H1 (cell line): ENCODE measurements around the gene KCNMB2. TPM values are rescaled to one million over a fixed set of nuclear protein-coding genes. Genes with fewer than 3 reads are reported as not detected.

Experiments
- CHD1 ChIP-seq: IDR thresholded peaks from 2 replicates; pipeline ENCODE4 v1.6.1; 2012; ENCODE audit warnings: low read depth, low read length, improper control_type of control experiment
- CHD7 ChIP-seq: fragments of 300-600 bp; sonication (generic); IDR thresholded peaks from 2 replicates; pipeline ENCODE4 v1.7.1; 2012; ENCODE audit warnings: low read length, moderate library complexity, mild to moderate bottlenecking, inconsistent platforms; ENCODE audit not compliant: insufficient replicate concordance
- FOSL1 ChIP-seq: IDR thresholded peaks from 2 replicates; pipeline ENCODE4 v1.6.1; 2011; ENCODE audit warnings: mild to moderate bottlenecking, low read depth, low read length, moderate library complexity; ENCODE audit not compliant: insufficient read depth
- KDM5A ChIP-seq: fragments of 200-600 bp; IDR thresholded peaks from 2 replicates; pipeline ENCODE4 v1.7.1; 2012; ENCODE audit warnings: mild to moderate bottlenecking, low read length, inconsistent platforms, mixed read lengths
- RFX5 ChIP-seq: IDR thresholded peaks from 2 replicates; pipeline ENCODE4 v1.6.1; 2011; ENCODE audit warnings: low read depth, low read length, improper control_type of control experiment, borderline replicate concordance
- SIRT6 ChIP-seq: IDR thresholded peaks from one replicate; pipeline ENCODE4 v1.7.1; 2012; ENCODE audit warnings: low read length, inconsistent platforms
- SUZ12 ChIP-seq: fragments of 200-600 bp; sonication (generic); IDR thresholded peaks from 2 replicates; pipeline ENCODE4 v1.6.1; 2012; ENCODE audit warnings: mild to moderate bottlenecking, inconsistent platforms, low read length, moderate library complexity, mixed read lengths
- TAF7 ChIP-seq: optimal IDR thresholded peaks from 2 replicates; pipeline ENCODE3; 2011; ENCODE audit warnings: low read depth, mild to moderate bottlenecking, inconsistent platforms, low read length, moderate library complexity, borderline replicate concordance
- ZNF274 ChIP-seq: IDR thresholded peaks from 2 replicates; pipeline ENCODE4 v1.7.0; 2012; ENCODE audit warnings: low read length, borderline replicate concordance; ENCODE audit errors: extremely low read depth
- polyA plus RNA-seq, 7 experiments: library from polyadenylated mRNA; depleted of rRNA in 3 of 7; stranded (reverse) in 5 of 7; unstranded in 2 of 7; fragments of >200 nt in 5 of 7; fragments of 200-250 nt in 2 of 7; gene quantifications; 1 replicate in 5 of 7; 2 replicates in 1 of 7; 4 replicates in 1 of 7; pipeline versions ENCODE4 v1.2.1 to v1.2.3, GENCODE V29; 2011 to 2013; ENCODE audit warnings: missing spikeins in 2 of 7, mixed read lengths in 2 of 7
- total RNA-seq: library from RNA; stranded (reverse); fragmentation: NEBNext Ultra II Directional; extraction: Animal tissue kit (Norgen Biotek cat#: 25700); gene quantifications from 2 replicates; pipeline ENCODE4 v1.2.1, GENCODE V29; 2021

Gene KCNMB2
- total and polyA plus RNA-seq, 2 of the 8 experiments (the other 6 are each of a cell fraction or from before 2014, with no cell fraction given) = not detected

GRCh38 chr3:178663201-178663934 lies 127.1 kb downstream of the KCNMB2 start (continued):
- TF ChIP-seq CHD7 (no peak), FOSL1 (no peak), SUZ12 (no peak), KDM5A (no peak), SIRT6 (no peak), ZNF274 (no peak), CHD1 (no peak), TAF7 (no peak), RFX5 (no peak)
